Measurements from ENCODE around the gene USPL1.
"Not testable (repeated sequence)": the region's sequence is repeated elsewhere in the genome, so short reads cannot be mapped to it uniquely, and the experiment has no call there.

GRCh38 chr13:30651648-30652047 is 33.9 kb downstream of the USPL1 start:
- TF ChIP-seq ZFP30 (CRISPR knock-in tag; IDR thresholded peaks at IDR 0.05); SNAI2 (CRISPR knock-in tag; IDR thresholded peaks at IDR 0.05); GLIS3 (CRISPR knock-in tag; IDR thresholded peaks at IDR 0.05); CREB5 (CRISPR knock-in tag; IDR thresholded peaks at IDR 0.05; ENCODE audit: low read depth); CSDC2 (CRISPR knock-in tag; IDR thresholded peaks at IDR 0.05); PATZ1 (CRISPR knock-in tag; IDR thresholded peaks at IDR 0.05; ENCODE audit: borderline replicate concordance); RARB (CRISPR knock-in tag; IDR thresholded peaks at IDR 0.05); TSHZ2 (CRISPR knock-in tag; IDR thresholded peaks at IDR 0.05); BACH2 (CRISPR knock-in tag; IDR thresholded peaks at IDR 0.05; ENCODE audit: borderline replicate concordance); ZNF70 (CRISPR knock-in tag; IDR thresholded peaks at IDR 0.05); TOX (CRISPR knock-in tag; IDR thresholded peaks at IDR 0.05; ENCODE audit: borderline replicate concordance): not testable (repeated sequence)

Measured in SK-N-SH treated with all-trans-retinoic acid at 6 μM for 48 hours (cell line).